Inflammatory macrophage (primary cell): ENCODE results near the gene PTPRK.

ENCODE experiments used
- DNase-seq, 2 donors: peaks; one replicate each; pipeline ENCODE4 v3.0.0-alpha.2; 2020 to 2022

PTPRK gene

GRCh38 chr6:128277379-128277778, 243.0 kb downstream of the PTPRK start:
- DNase-seq, result no peak

- DNase-seq, result no peak
These were observed 244.1 kb downstream of the PTPRK start for GRCh38 chr6:128276311-128276710.

DNA sequence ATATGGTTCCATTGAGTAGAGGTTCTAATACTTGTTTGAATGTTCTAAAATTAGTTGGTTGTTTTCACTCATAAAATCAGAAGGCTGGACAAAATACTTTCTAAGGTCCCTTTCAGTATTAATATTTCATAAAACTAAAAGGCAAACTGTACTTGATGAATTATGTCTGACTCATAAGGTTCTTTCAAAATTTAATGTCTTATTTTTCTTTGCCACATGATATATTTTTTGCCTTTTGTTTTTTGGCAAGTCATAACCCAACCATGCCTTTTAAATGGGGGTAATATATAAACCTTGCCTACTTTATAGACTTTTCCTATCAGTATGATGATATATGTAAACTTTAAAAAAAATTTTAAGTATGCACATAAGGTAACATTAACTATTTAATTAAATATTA, 244.7 kb downstream of the PTPRK start:
- DNase-seq, result no peak

- no peak for DNase-seq
These were observed 245.4 kb downstream of the PTPRK start for GRCh38 chr6:128275030-128275429.

GRCh38 chr6:128271527-128271926, 248.9 kb downstream of the PTPRK start:
- DNase-seq, result no peak

GRCh38 chr6:128271011-128271410, 249.4 kb downstream of the PTPRK start:
- no peak for DNase-seq

DNA sequence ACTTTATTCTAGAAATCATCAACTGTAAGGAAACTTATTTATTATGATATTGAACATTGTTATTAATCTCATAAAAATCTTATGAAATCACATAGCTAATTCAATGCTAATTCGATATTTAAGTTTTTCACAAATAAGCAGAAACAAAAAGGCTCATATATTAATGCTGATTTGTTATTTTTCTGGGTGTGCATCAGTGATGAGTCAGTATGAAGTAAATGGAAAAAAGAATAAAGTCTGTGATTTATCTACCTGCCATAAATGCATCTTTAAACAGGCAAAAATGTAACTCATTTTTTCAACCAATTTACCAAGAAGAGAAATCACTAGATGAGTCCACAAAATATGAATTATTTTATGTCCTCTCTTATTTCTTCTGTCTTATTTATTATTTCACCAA, 253.5 kb downstream of the PTPRK start:
- DNase-seq, result no peak

GRCh38 chr6:128265706-128266105, 254.7 kb downstream of the PTPRK start:
- no peak for DNase-seq

DNA sequence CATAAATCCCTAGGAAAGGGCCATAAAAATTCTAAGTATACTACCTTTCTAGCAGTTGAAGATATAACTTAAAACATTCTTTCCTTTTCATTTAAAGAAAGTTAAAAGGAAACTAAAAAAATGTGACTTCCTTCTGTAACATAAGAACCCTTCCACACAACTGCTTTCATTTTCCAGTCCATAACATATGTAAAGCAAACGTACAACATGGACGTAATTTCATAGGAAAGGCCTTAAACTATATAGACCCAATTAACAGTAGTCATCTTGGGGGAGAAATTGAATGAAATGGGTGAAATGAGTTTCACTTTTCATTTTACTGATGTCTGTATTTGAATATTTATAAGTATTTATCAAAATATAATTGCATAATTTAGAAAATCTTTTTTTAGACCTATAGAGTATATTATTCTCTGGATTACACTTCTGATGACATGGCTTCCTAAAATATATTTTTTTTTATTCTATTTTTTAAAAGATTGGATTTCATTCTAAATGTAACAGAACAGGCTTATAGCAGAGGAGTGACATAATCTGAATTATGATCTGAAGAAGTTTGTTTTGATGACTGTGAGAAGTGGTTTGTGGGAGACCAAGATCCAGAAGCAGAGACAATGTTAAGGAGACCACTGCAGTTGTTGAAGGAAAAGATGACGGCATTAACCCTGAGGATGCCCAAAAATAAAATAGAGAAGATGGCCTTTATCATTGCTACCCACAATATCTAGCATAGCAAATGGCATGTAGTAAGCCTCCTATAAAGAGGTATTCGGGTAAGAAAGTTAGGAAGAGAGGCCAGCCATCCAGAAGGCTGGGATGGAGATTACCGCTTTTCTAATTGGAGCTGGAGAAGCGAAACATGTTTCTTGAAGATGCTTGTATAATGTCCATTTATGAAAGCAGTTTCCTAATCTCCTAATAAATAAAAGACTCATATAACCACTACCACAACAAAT, 260.4 kb downstream of the PTPRK start:
- DNase-seq, result no peak

DNA sequence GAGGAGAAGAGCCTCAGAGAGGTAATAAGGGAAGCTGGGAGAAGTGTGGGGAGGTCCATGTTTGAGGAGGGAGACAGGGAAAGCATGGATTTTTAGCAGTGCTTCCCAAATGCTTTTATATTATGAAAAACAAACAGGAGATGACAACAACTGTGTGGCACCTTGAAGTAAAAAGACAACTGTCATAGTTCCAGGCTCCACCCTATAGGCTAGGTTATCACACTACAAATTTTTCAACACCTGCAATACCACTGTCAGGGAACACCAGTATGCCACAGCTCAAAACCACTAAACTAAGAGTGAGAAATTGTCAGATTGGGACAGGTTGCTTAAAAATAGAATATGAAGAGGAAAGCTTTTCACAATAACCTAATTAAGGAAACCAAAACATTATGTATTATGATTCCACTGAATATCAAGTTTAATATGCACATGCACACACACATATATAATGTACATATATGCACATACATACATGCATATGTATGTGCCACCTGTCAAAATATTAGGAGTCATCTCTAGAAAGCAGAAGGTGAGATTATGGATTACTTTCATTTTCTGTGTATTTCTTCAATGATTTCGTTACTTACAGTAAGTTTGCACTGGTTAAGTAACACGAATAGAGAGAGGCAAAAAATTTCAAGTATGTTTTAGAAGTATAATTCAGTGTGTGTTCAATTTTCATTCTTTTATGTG, 261.2 kb downstream of the PTPRK start:
- DNase-seq, result no peak

- no peak for DNase-seq
These were observed 264.3 kb downstream of the PTPRK start for GRCh38 chr6:128256095-128256494.

- DNase-seq, result no peak
These were observed 267.8 kb downstream of the PTPRK start for GRCh38 chr6:128252341-128253176.

DNA sequence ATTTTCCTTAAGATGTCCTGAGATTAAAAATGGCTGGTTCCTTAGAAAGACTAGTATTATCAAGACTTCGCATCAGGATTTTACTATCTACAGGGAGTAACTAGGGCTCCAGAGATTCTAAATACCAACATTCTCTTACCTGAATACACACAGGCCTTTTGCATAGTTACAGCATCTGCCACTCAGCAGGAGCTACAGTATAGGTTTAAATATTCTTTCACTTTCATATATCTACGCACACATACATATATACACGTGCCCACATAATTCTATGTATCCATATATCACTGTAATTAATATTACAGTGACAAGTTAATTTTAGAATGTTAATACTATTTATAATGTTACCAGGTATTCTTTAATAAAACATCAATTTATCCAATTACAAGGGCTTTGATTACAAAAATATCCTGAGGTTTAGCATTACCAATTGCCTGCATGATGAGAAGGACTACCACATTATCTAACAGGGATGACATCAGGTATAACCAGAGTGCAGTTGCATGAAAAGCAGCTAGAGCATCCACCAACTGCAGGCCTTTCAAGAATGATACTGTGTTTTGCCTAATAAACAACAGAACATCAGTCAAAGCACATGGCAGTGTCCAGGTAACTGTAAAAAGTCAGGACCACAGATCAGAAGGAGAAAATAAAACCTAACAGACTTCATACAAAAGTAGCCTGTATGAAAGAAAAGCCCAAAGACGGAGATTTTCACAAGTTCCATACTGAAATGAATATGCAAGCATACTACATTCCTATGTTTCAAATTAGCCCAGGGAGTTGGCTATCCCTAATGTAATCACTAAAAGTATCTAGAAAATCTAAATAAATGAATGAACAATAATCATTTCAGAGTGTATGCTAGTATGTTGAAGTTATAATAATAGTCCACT, 268.7 kb downstream of the PTPRK start:
- DNase-seq, result no peak

GRCh38 chr6:128250370-128251070, 269.9 kb downstream of the PTPRK start:
- DNase-seq, result no peak

GRCh38 chr6:128249429-128249828, 271.0 kb downstream of the PTPRK start:
- no peak for DNase-seq

DNA sequence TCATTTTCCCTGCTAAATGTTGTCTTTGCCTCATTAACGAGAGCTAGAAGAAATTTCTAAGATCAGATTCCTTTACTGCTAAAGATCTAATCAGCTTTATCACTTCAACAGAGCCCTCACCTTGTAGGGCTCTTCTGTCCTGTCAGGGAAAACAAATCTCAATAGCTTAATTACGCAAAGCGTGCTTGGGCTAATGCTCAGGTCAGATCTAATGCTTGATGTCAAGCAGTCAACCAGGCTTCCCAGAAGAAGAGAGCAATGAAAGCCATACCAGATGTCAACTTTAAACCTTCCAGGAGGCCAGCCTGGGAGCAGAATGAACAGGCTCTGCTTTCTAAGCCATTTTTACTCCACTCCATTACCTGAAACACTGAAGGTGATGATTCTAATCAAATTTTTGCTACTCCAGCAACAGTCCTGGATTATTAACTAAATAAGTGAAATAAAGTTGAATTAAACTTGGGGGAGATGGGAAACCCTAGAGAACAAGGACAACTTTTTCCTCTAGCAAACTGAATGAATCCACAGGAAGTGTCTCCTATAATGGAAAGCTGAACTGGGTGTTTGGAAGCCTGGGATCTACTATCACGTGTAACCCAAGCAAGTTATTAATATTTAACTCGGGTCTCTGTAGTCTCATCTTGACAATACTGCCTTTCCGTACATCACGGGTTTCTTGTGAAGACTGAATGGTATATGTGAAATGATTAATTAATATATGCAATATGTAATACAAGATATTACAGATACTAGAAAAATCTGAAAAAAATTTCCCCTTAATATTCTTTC, 273.7 kb downstream of the PTPRK start:
- no peak for DNase-seq

- DNase-seq, result no peak
These were observed 275.5 kb downstream of the PTPRK start for GRCh38 chr6:128244751-128245405.

GRCh38 chr6:128242765-128243403, 277.5 kb downstream of the PTPRK start:
- DNase-seq, result no peak

DNA sequence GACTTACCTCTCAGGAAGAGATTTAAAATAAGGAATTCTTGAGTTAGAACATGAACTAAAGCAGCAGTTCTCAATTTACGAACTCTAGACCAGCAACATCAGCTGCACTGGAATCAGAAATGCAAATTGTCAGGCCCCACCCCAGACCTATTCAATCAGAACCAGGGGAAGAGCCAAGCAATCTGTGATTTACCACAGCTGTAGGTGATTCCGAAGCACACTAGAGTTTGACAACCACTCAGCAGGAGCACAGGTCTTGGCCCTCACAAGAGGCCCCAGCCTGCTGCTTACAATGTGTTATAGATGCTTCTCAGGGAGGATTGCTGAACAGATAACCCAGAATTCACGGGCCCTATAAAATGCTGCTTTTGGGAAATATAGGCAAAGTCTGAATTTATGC, 279.2 kb downstream of the PTPRK start:
- no peak for DNase-seq
